GM13977 (cell line): ENCODE measurements around the gene CEP126.

Experiments used
- DNase-seq: peaks from one replicate; pipeline ENCODE4 v3.0.0; 2012; ENCODE audit warnings: low spot score
- CTCF ChIP-seq: IDR thresholded peaks from 2 replicates; pipeline ENCODE4 v1.5.1; 2012; ENCODE audit warnings: mild to moderate bottlenecking, control low read depth; ENCODE audit not compliant: insufficient read depth; ENCODE audit errors: extremely low read depth, missing control alignments
- in situ Hi-C: fragments of 300-500 bp; cut with MboI; formaldehyde crosslinking; loops from one replicate; pipeline ENCODE4 v1.12.0; 2022; ENCODE audit warnings: low sequenced_read_pairs, low pct_unique_long_range_greater_than_20kb, mixed read lengths, inconsistent platforms; ENCODE audit not compliant: unreplicated experiment

CEP126 gene

GRCh38 chr11:101914738-101915426, at the start of gene CEP126:
Gene CEP126 (plus strand): TSS chr11:101915010. CDS start chr11:101915285, 275 bp downstream.
- in situ Hi-C loops: no loop called here

GRCh38 chr11:101866619-101867491, 48.0 kb upstream of the CEP126 start:
- DNase-seq: no peak
- in situ Hi-C loops: no loop called here
- no peak for TF ChIP-seq CTCF

More at GRCh38 chr11:101914738-101915426, at the start of gene CEP126:
- TF ChIP-seq CTCF: peak; percentile 17
- DNase-seq: peak; percentile 90

GRCh38 chr11:101867951-101868350, 46.9 kb upstream of the CEP126 start:
- in situ Hi-C loops: no loop called here
- no peak for TF ChIP-seq CTCF
- no peak for DNase-seq

GRCh38 chr11:101870510-101870909, 44.3 kb upstream of the CEP126 start:
- no peak for DNase-seq
- no peak for TF ChIP-seq CTCF
- in situ Hi-C loops: no loop called here

GRCh38 chr11:101872171-101872882, 42.5 kb upstream of the CEP126 start:
- no peak for DNase-seq
- TF ChIP-seq CTCF: no peak
- in situ Hi-C loops: no loop called here

- in situ Hi-C loops: no loop called here
- TF ChIP-seq CTCF: peak; percentile 51
- no peak for DNase-seq
These were observed 34.6 kb upstream of the CEP126 start for GRCh38 chr11:101880222-101880621.
